Chondrocyte (in vitro differentiated cells): ENCODE data around the gene SDR42E2. TPM values are rescaled to one million over a fixed set of nuclear protein-coding genes. Genes with fewer than 3 reads are reported as not detected.

Experiments
- DNase-seq: peaks from one replicate; pipeline ENCODE4 v3.0.0; 2021; ENCODE audit warnings: mixed read lengths, low spot score
- H3K27ac Mint-ChIP-seq: one replicate; pipeline ENCODE4 v1.8.0; 2021; ENCODE audit warnings: mild to moderate bottlenecking, moderate library complexity, mixed read lengths; ENCODE audit not compliant: unreplicated experiment
- H3K27me3 Mint-ChIP-seq: 2 replicates; pipeline ENCODE4 v1.8.0; 2021; ENCODE audit warnings: low read depth, mixed read lengths
- H3K36me3 Mint-ChIP-seq: 2 replicates; pipeline ENCODE4 v1.8.0; 2021; ENCODE audit warnings: low read depth, mixed read lengths
- H3K4me1 Mint-ChIP-seq: 2 replicates; pipeline ENCODE4 v1.8.0; 2021; ENCODE audit warnings: low read depth, mild to moderate bottlenecking, mixed read lengths
- H3K4me3 Mint-ChIP-seq: one replicate; pipeline ENCODE4 v1.8.0; 2021; ENCODE audit warnings: mild to moderate bottlenecking, moderate library complexity, mixed read lengths; ENCODE audit not compliant: unreplicated experiment
- H3K9me3 Mint-ChIP-seq: 2 replicates; pipeline ENCODE4 v1.8.0; 2021; ENCODE audit warnings: low read depth, mixed read lengths
- CTCF ChIP-seq: fragments of 200-600 bp; sonication (generic); IDR thresholded peaks from 2 replicates; pipeline ENCODE4 v1.5.0; 2021; ENCODE audit warnings: antibody characterized with exemption, mild to moderate bottlenecking, moderate library complexity
- total RNA-seq: library from RNA; stranded (reverse); gene quantifications from 3 replicates; pipeline ENCODE4 v1.2.1, GENCODE V29; 2021

The SDR42E2 gene
- total RNA-seq, 1 donor from 2014 or later = not detected

DNA sequence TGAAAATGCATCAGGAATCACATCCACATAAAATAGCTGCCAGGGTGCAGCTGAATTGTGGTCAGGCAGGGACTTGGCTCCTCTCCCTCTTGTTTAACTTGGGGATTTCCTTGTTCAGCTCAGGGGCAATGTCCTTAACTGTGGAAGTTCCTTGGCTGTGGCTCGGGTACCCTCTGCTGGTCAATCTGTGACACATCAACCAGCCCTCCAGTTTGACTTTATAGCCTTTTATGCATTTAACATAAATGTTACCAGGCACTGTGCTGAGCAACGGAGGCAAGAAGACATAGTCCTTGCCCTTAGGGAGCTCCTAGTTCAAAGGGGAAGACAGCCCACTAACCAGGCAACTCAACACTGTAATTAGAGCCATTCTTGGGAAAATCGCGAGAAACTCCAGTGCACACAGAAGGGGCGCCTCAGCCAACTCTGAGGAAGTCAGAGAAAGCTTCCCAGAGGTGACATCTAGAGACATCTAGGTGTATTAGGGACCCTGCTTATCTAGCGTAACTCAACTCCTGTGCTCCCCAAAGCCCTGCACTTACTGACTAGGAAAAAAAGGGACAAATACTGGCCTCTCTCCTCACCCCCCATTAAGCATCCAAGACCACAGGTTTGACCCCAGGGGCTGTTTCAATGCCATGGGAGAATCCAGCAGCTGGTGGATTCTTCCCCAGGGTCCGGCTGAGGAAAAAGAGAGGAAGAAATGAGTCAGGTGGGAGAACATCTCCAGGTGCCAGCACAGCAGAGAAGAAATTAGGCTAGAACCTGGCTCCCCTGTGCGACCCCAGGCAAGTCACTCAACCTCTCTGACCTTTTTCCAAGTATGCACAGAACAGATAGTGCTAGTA is 26.5 kb downstream of the SDR42E2 start:
- peaks cover 25% of the 10 kb centered on the region for H3K4me1 Mint-ChIP-seq

DNA sequence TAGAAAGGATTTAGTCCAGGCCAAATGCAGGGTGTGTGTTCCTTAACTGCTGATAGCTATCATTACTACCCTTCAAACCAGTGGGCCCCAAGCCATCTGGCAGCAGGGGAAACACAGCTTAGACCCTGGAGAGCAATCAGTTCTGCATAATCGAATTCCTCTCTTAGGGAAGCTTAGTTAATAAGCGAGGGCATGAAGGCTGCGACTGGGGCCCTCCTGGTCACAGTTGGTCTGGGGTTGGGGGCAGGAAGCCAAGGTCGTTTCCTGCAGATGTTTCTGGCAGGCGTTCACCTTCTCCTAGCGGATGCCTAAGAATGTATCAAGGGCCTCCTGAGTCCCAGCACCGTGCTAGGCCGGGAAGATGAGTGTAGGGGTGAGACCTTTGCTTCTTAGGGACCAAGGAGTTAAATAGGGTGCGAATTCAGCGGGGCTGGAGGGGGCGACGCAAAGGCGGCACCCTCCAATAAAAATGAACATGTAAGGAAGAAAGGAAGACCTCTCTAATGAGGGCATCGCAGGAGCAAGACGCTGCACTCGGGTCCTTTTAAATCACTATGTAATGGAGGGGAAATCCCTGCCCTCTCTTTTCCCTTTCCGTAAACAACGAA is 27.3 kb downstream of the SDR42E2 start:
- peak overlapping the region; percentile 91 for H3K4me3 Mint-ChIP-seq
- TF ChIP-seq CTCF = no peak
- DNase-seq = no peak
- no peaks in the 10 kb centered on the region for H3K9me3 Mint-ChIP-seq
- no peaks in the 10 kb centered on the region for H3K36me3 Mint-ChIP-seq
- H3K27me3 Mint-ChIP-seq = no peaks in the 10 kb centered on the region
- H3K27ac Mint-ChIP-seq = peak overlapping the region; percentile 71
- peaks cover 25% of the 10 kb centered on the region for H3K4me1 Mint-ChIP-seq

More for the DNA sequence above, 26.5 kb downstream of the SDR42E2 start:
- Mint-ChIP-seq H3K4me3 (peak overlapping the region; percentile 35), H3K27ac (peak overlapping the region; percentile 59), H3K36me3 (no peaks in the 10 kb centered on the region), H3K27me3 (no peaks in the 10 kb centered on the region), H3K9me3 (no peaks in the 10 kb centered on the region)
- TF ChIP-seq CTCF = peak; percentile 94
- no peak for DNase-seq

GRCh38 chr16:22190081-22190775 is 27.9 kb downstream of the SDR42E2 start:
- DNase-seq = no peak
- peak overlapping the region; percentile 100 for H3K27ac Mint-ChIP-seq
- no peaks in the 10 kb centered on the region for H3K9me3 Mint-ChIP-seq
- no peaks in the 10 kb centered on the region for H3K36me3 Mint-ChIP-seq
- peaks cover 26% of the 10 kb centered on the region for H3K4me1 Mint-ChIP-seq
- peak; percentile 25 for TF ChIP-seq CTCF
- peak overlapping the region; percentile 91 for H3K4me3 Mint-ChIP-seq
- no peaks in the 10 kb centered on the region for H3K27me3 Mint-ChIP-seq

DNA sequence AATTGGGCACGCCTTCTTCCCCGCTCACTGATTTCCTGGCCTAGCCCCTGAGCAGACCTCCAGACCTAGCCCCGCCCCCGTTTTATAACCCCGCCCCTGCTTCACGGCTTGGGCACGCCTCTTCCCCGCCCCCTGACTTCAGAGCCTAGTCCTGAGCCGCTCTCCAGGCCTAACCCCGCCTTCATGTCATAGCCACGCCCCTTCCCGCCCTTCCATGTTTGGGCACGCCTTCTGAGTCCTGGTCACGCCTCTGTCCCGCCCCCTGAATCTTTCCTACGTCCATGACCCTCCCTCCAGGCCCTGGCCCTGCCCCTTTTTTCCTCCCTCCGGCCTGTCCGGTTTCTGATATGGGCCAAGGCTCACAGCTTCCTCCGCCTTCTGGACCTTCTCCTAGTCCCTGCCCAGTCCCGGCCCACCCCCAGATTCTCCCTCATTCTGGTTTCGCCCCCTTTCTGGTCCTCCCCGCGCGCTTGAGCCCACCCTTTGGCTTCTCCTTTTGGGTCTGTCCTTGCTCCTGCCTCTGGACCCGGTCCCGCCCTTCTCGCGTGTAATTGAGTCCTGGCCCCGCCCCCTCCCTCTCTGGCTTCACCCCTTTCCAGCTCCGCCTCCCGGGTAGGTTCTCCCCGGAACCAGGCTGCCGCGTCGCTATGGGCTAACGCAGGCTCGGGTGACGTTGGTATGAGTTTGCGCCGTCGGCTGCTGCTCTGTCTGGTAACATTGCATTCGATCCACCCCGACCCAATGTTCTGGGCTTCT is 28.6 kb downstream of the SDR42E2 start:
- Mint-ChIP-seq H3K4me3 (peak overlapping the region; percentile 91), H3K27me3 (no peaks in the 10 kb centered on the region), H3K4me1 (peaks cover 28% of the 10 kb centered on the region), H3K27ac (peak overlapping the region; percentile 100), H3K36me3 (no peaks in the 10 kb centered on the region), H3K9me3 (no peaks in the 10 kb centered on the region)
- no peak for TF ChIP-seq CTCF
- DNase-seq = peak; percentile 99
